ENCODE measurements around the gene BSDC1.

The BSDC1 gene

GRCh38 chr1:32404946-32405345, 10.7 kb upstream of the BSDC1 start:
- H3K27me3 ChIP-seq (ENCODE audit: low read length) = no peaks in the 10 kb centered on the region
- TF ChIP-seq EZH2phosphoT487 (conservative IDR thresholded peaks at IDR 0.05; ENCODE audit: low read length) = no peak
- TF ChIP-seq, protein P1, sequence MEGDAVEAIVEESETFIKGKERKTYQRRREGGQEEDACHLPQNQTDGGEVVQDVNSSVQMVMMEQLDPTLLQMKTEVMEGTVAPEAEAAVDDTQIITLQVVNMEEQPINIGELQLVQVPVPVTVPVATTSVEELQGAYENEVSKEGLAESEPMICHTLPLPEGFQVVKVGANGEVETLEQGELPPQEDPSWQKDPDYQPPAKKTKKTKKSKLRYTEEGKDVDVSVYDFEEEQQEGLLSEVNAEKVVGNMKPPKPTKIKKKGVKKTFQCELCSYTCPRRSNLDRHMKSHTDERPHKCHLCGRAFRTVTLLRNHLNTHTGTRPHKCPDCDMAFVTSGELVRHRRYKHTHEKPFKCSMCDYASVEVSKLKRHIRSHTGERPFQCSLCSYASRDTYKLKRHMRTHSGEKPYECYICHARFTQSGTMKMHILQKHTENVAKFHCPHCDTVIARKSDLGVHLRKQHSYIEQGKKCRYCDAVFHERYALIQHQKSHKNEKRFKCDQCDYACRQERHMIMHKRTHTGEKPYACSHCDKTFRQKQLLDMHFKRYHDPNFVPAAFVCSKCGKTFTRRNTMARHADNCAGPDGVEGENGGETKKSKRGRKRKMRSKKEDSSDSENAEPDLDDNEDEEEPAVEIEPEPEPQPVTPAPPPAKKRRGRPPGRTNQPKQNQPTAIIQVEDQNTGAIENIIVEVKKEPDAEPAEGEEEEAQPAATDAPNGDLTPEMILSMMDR (IDR thresholded peaks at IDR 0.05; ENCODE audit: insufficient read depth, low read length, poor library complexity, severe bottlenecking) = no peak
- H3K9me2 ChIP-seq (replicated peaks; ENCODE audit: insufficient read depth, low read length) = no peaks in the 10 kb centered on the region
- H4K20me1 ChIP-seq (ENCODE audit: low read depth, low read length) = no peaks in the 10 kb centered on the region
- no peaks in the 10 kb centered on the region for H3K9me3 ChIP-seq (ENCODE audit: insufficient read depth, low read length)
- H3F3A ChIP-seq (ENCODE audit: insufficient read depth) = no peaks in the 10 kb centered on the region
- H3K79me2 ChIP-seq (ENCODE audit: insufficient read depth, low read length) = no peaks in the 10 kb centered on the region
- H2AFZ ChIP-seq (ENCODE audit: low read depth, low read length, severe bottlenecking) = no peak overlapping the region
- H3K4me2 ChIP-seq (ENCODE audit: low read depth, low read length, poor library complexity, severe bottlenecking) = no peak overlapping the region
- H3K36me3 ChIP-seq (ENCODE audit: low read length) = no peaks in the 10 kb centered on the region
- no peak overlapping the region for H3K9ac ChIP-seq (ENCODE audit: low read length)
- H3K27ac ChIP-seq (ENCODE audit: low read depth, low read length) = no peak overlapping the region
- H3K4me3 ChIP-seq (ENCODE audit: insufficient read depth, low read length, poor library complexity, severe bottlenecking) = no peak overlapping the region

- no peak overlapping the region for H3K4me2 ChIP-seq (ENCODE audit: low read depth, low read length, poor library complexity, severe bottlenecking)
Measured at GRCh38 chr1:32400876-32401631, 6.8 kb upstream of the BSDC1 start.

GRCh38 chr1:32399843-32400242, 5.6 kb upstream of the BSDC1 start:
- Histone ChIP-seq H4K20me1 (ENCODE audit: low read depth, low read length) (no peaks in the 10 kb centered on the region), H3F3A (ENCODE audit: insufficient read depth) (no peaks in the 10 kb centered on the region), H3K9ac (ENCODE audit: low read length) (no peak overlapping the region), H3K27me3 (ENCODE audit: low read length) (no peaks in the 10 kb centered on the region), H3K4me2 (ENCODE audit: low read depth, low read length, poor library complexity, severe bottlenecking) (no peak overlapping the region), H3K36me3 (ENCODE audit: low read length) (no peaks in the 10 kb centered on the region), H3K9me3 (ENCODE audit: insufficient read depth, low read length) (no peaks in the 10 kb centered on the region), H3K9me2 (replicated peaks; ENCODE audit: insufficient read depth, low read length) (no peaks in the 10 kb centered on the region), H3K4me3 (ENCODE audit: insufficient read depth, low read length, poor library complexity, severe bottlenecking) (no peak overlapping the region), H3K27ac (ENCODE audit: low read depth, low read length) (no peak overlapping the region), H3K79me2 (ENCODE audit: insufficient read depth, low read length) (no peaks in the 10 kb centered on the region), H2AFZ (ENCODE audit: low read depth, low read length, severe bottlenecking) (no peak overlapping the region)
- TF ChIP-seq, protein P1 (IDR thresholded peaks at IDR 0.05; ENCODE audit: insufficient read depth, low read length, poor library complexity, severe bottlenecking) = no peak
- TF ChIP-seq EZH2phosphoT487 (conservative IDR thresholded peaks at IDR 0.05; ENCODE audit: low read length) = no peak

More at GRCh38 chr1:32400876-32401631, 6.8 kb upstream of the BSDC1 start:
- TF ChIP-seq, protein P1 (IDR thresholded peaks at IDR 0.05; ENCODE audit: insufficient read depth, low read length, poor library complexity, severe bottlenecking) = peak; percentile 92
- no peak for TF ChIP-seq EZH2phosphoT487 (conservative IDR thresholded peaks at IDR 0.05; ENCODE audit: low read length)
- Histone ChIP-seq H3K36me3 (ENCODE audit: low read length) (no peaks in the 10 kb centered on the region), H3K9me3 (ENCODE audit: insufficient read depth, low read length) (no peaks in the 10 kb centered on the region), H3K9ac (ENCODE audit: low read length) (no peak overlapping the region), H3K27me3 (ENCODE audit: low read length) (no peaks in the 10 kb centered on the region), H3K27ac (ENCODE audit: low read depth, low read length) (no peak overlapping the region), H4K20me1 (ENCODE audit: low read depth, low read length) (no peaks in the 10 kb centered on the region), H3K9me2 (replicated peaks; ENCODE audit: insufficient read depth, low read length) (no peaks in the 10 kb centered on the region), H3K79me2 (ENCODE audit: insufficient read depth, low read length) (no peaks in the 10 kb centered on the region), H3K4me3 (ENCODE audit: insufficient read depth, low read length, poor library complexity, severe bottlenecking) (no peak overlapping the region), H2AFZ (ENCODE audit: low read depth, low read length, severe bottlenecking) (no peak overlapping the region), H3F3A (ENCODE audit: insufficient read depth) (no peaks in the 10 kb centered on the region)

Measured in SU-DHL-6 (cell line).